Amniotic stem cell (primary cell): ENCODE results near the gene ZSWIM5.
"Not testable (repeated sequence)": the region's sequence is repeated elsewhere in the genome, so short reads cannot be mapped to it uniquely, and the experiment has no call there.

Source experiments
- DNase-seq: peaks from one replicate; lab custom pipeline; 2025; lab: John Stamatoyannopoulos, UW

The ZSWIM5 gene

GRCh38 chr1:45094371-45094770, 112.0 kb downstream of the ZSWIM5 start:
- not testable (repeated sequence) for DNase-seq

GRCh38 chr1:45093334-45093733, 113.1 kb downstream of the ZSWIM5 start:
- no peak for DNase-seq

GRCh38 chr1:45089711-45090110, 116.7 kb downstream of the ZSWIM5 start:
- DNase-seq: no peak

- no peak for DNase-seq
These were observed 121.8 kb downstream of the ZSWIM5 start for GRCh38 chr1:45084562-45084961.

- DNase-seq: no peak
These were observed 126.9 kb downstream of the ZSWIM5 start for GRCh38 chr1:45079533-45079932.

- DNase-seq: not testable (repeated sequence)
These were observed 129.4 kb downstream of the ZSWIM5 start for GRCh38 chr1:45076959-45077358.

- DNase-seq: no peak
These were observed 134.8 kb downstream of the ZSWIM5 start for GRCh38 chr1:45071567-45071966.

- no peak for DNase-seq
These were observed 138.6 kb downstream of the ZSWIM5 start for GRCh38 chr1:45067806-45068205.

GRCh38 chr1:45065083-45065482, 141.3 kb downstream of the ZSWIM5 start:
- DNase-seq: no peak

- not testable (repeated sequence) for DNase-seq
These were observed 143.9 kb downstream of the ZSWIM5 start for GRCh38 chr1:45062463-45062862.

GRCh38 chr1:45059829-45060228, 146.6 kb downstream of the ZSWIM5 start:
- no peak for DNase-seq

GRCh38 chr1:45057542-45057941, 148.9 kb downstream of the ZSWIM5 start:
- no peak for DNase-seq

GRCh38 chr1:45051005-45051772, 155.2 kb downstream of the ZSWIM5 start:
- no peak for DNase-seq

GRCh38 chr1:45047032-45047431, 159.4 kb downstream of the ZSWIM5 start:
- DNase-seq: no peak

GRCh38 chr1:45044916-45045315, 161.5 kb downstream of the ZSWIM5 start:
- DNase-seq: no peak

- no peak for DNase-seq
These were observed 163.3 kb downstream of the ZSWIM5 start for GRCh38 chr1:45043094-45043493.

- no peak for DNase-seq
These were observed 166.1 kb downstream of the ZSWIM5 start for GRCh38 chr1:45040297-45040696.

- no peak for DNase-seq
These were observed 167.6 kb downstream of the ZSWIM5 start for GRCh38 chr1:45038661-45039364.

GRCh38 chr1:45038240-45038639, 168.2 kb downstream of the ZSWIM5 start:
- DNase-seq: no peak

- no peak for DNase-seq
These were observed 168.9 kb downstream of the ZSWIM5 start for GRCh38 chr1:45037456-45037855.

- DNase-seq: no peak
These were observed 170.6 kb downstream of the ZSWIM5 start for GRCh38 chr1:45035631-45036301.

- no peak for DNase-seq
These were observed 173.0 kb downstream of the ZSWIM5 start for GRCh38 chr1:45033356-45033755.

GRCh38 chr1:45032837-45033236, 173.6 kb downstream of the ZSWIM5 start:
- no peak for DNase-seq
